NCI-H2029 treated with DMSO at 0.1 percent for 48 hours (cell line): ENCODE measurements around the gene CHIC1.
"Not testable (repeated sequence)": the region's sequence is repeated elsewhere in the genome, so short reads cannot be mapped to it uniquely, and the experiment has no call there.

Experiments used
- DNase-seq: peaks from one replicate; lab custom pipeline; 2025; lab: John Stamatoyannopoulos, UW

The CHIC1 gene

DNA sequence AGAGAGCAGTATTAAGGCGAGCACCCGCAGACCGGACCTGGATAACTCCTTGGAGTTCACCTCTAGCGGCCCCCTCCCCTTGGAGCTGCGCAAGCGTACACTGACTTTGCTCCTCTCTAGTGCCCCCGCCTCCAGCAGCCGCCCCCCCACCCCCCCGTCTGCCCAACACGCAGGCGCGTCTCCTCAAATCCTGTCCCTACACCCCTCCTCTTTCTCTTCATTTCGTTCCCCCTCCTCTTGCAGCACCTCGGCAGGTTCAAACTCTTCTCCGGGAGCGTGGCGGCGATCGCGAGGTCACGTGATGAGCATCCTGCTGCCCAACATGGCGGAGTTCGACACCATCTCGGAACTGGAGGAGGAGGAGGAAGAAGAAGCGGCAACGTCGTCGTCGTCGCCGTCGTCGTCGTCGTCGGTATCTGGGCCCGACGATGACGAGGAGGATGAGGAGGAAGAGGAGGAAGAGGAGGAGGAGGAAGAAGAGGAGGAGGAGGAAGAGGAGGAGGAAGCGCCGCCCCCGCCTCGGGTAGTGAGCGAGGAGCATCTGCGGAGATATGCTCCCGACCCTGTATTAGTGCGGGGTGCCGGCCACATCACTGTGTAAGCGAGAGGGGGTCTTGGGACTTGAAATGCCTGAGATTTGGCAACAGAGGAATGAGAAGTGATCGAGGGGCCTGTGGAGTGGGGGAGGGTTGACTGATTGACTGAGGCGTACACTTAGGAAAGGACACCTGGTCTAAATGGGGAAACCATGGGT, at the start of gene CHIC1:
Gene CHIC1, plus strand, starts transcription at position 214 of the 754 bp plus-strand sequence. Its CDS starts 88 bp downstream, at position 302.
- DNase-seq = peak; percentile 7

- DNase-seq = not testable (repeated sequence)
Measured at GRCh38 chrX:73522823-73523222, 40.2 kb upstream of the CHIC1 start.

DNA sequence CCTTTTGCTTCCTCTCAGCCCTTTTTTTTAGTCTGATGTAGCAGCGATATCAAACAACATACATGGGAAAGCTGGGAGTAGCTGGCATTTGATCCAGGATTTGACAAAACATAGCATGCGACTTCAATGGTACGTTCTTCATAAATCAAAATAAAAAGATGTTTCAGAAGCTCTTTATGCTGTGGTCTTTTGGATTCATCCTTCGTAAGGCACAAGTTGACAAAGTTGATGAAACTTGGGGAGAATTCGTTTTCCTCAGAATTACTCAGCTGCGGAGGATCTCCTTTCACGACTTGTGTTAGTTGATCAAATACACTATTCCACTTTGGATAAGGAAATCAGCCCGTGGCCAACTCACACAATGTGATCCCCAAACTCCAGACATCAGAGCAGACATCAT, 38.1 kb upstream of the CHIC1 start:
- no peak for DNase-seq

DNA sequence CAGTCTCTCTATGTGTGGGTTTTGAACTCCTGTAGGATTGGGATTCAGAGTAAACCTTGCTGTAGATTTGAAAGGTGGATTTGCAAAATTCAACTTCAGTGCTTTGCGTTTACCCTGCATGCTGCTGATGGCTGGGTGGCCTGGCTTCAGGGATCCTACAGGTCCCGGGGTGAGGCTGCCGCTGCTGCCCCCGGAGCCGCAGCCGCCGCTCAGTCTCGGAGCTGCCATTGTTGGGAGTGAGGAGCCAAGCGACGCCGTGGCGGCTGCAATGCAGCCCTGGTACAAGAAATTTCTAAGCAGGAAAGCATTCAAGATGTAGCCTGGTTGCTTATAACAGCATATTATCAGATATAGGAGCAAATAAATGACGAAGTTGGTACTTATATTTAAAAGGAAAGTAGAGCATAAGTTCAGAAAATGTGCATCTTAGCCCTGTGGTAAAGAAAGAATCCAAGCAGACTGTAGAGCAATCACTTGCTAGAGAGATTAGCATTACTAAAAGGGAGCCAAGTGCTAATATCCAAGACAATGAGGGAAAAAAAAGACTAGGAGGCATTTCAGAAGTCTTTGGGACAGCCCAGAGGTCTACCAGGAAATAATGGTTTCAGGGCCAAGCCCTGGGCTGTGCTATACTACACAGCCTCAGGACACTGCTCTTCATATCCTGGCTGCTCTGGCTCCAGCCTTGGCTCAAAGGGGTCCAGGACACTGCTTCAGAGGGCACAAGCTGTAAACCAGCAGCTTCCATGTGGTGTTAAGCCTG, 36.9 kb upstream of the CHIC1 start:
- no peak for DNase-seq

DNA sequence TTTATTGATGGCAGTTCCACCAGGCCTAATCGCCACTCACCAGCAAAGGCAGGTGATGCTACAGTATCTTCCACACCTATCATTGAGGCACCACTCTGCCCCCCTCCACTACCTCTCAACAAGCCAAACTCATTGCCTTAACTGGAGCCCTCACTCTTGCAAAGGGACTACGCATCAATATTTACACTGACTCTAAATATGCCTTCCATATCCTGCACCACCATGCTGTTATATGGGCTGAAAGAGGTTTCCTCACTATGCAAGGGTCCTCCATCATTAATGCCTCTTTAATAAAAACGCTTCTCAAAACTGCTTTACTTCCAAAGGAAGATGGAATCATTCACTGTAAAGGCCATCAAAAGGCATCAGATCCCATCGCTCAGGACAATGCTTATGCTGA, 31.3 kb upstream of the CHIC1 start:
- DNase-seq = not testable (repeated sequence)

- no peak for DNase-seq
Measured at GRCh38 chrX:73556159-73556558, 6.8 kb upstream of the CHIC1 start.

DNA sequence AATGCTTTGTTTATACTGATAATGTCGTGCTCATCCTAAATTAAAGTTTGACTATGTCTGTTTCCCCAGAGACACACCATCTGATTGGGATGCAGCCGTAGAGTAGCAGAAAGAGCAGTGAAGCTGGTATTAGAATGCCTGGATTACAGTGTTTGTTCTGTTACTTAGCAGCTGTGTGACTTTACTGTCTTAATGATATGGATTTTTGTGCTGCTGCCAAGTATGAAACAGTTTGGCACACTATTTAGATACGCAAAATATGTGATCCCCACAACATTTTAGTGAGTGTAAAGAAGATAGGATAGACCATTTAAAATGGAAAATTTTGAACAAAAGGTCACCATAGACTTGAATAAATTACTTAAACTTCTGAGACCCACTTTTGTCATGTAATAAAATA, 1.2 kb upstream of the CHIC1 start:
- no peak for DNase-seq

- DNase-seq = no peak
Measured at GRCh38 chrX:73562458-73562857, 539 bp upstream of the CHIC1 start.

DNA sequence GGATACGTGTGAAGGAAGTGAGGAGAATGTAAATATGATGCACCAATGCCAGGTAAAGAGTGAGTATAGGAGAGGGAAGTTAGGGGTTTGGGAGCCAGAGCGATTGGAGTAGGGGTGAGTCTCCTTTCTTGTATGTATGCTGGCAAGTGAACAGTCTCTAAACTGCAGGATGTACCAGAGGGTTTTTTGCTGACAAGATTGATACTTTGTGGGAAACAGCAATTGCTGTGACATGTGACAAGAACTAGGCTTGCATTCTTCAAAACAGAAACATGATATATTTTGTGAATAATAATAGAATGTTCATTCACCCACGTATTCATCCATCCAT, 706 bp downstream of the CHIC1 start:
- DNase-seq = no peak

- no peak for DNase-seq
Measured at GRCh38 chrX:73577361-73577760, 14.4 kb downstream of the CHIC1 start.

- DNase-seq = no peak
Measured at GRCh38 chrX:73581002-73581628, 18.1 kb downstream of the CHIC1 start.

- DNase-seq = not testable (repeated sequence)
Measured at GRCh38 chrX:73597758-73598157, 34.8 kb downstream of the CHIC1 start.

DNA sequence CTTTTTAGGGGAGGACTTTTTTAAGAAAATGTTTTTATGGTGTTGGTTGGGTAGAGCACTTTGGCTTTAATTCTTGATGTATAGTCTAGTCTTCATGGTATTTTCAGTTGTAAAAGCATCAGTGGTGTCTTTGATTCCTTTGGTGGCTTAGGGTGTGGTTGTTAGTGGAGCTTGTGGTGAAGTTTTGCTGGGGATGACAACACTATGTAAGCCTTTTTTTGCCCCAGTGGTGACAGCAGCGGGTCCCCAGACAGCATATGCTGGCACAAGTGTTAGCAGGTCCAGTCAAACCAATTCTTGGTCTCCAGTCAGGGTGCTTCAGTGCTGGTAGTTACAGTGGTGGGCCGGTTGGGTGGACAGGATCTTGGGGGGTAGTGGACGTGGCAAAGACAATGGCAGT, 52.0 kb downstream of the CHIC1 start:
- DNase-seq = no peak

- DNase-seq = not testable (repeated sequence)
Measured at GRCh38 chrX:73641669-73642068, 78.7 kb downstream of the CHIC1 start.

DNA sequence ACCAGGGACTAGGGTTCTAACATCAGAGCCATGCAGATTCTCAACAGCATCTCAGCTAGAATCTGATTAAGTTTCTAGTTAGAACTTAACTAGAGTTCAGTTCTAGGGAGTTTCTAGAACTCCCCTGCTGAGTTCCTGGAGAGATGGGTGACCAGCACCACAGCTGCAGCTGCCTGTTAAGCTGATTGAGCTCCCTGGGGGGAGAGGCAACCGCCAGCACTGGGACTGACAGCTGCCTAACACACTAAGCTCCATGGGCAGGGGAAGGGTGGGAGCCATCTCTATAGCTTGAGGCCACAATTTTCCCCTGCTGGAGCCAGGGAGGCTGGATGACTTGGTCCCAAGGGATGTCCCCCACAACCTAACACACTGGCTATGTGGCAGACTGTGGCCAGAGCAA, 84.2 kb downstream of the CHIC1 start:
- no peak for DNase-seq

GRCh38 chrX:73647632-73648322, 84.8 kb downstream of the CHIC1 start:
- DNase-seq = no peak

DNA sequence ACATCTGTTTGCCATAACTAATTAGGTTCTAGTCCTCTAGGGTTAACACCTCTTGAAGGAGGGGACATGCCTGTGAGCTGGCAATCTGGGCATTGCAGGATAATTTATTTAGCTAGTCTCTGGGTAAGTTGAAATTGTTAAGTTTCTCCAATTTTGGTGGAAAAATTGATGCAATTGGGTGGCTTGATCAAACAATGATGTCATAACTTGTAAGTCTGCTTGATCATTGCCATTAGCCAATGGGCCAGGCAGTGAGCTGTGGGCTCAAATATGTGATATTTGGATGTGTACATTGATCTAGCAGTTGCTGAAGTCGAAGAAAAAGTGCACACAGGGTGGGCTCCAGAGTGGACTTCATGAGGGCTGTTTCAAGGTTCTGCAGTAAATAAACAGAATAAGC, 98.3 kb downstream of the CHIC1 start:
- not testable (repeated sequence) for DNase-seq

- no peak for DNase-seq
Measured at GRCh38 chrX:73668779-73669178, 105.8 kb downstream of the CHIC1 start.

DNA sequence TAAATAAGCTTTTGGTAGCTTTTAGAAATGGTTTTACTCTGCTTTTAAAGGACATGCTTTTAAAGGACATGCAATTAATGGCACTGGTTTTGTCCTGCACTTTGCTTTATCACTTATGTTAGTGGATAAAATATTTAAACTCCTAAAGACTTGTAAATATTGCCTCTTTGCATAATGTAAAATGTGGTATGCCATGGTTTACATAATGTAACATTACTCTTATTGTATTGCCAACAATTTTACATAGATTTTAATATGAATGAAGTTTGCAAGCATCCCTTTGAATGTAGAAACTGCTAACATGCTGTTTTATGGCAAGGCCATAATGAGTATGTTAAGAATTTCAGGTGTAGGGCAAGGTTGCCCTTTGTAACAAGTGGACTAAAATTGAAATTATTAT, 118.4 kb downstream of the CHIC1 start:
- no peak for DNase-seq

GRCh38 chrX:73683236-73683859, 120.4 kb downstream of the CHIC1 start:
- no peak for DNase-seq

- not testable (repeated sequence) for DNase-seq
Measured at GRCh38 chrX:73707014-73707413, 144.0 kb downstream of the CHIC1 start.

DNA sequence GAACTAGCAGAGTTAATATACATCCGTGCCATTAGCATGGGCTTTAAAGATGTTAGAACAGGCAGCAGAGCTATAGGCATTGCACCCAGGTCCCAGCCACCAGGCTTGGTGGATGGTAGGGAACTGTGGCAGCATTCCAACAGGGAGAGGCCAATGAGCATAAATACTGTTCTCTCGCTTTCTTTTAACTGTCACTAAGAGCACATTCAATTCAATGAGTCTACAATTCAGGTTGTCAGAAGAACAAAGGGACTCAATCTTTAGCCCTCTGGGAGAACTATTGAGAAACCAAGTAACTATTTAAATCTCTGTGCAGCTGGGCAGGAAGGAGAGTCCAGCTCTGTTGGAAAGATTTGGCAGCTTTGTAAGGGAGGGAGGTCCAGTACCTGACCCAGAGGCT, 165.6 kb downstream of the CHIC1 start:
- no peak for DNase-seq
